Hematopoietic multipotent progenitor cell treated with erythropoietin and hydrocortisone succinate and interleukin-3 and kit ligand, for 17 days (in vitro differentiated cells): ENCODE results near the gene LIMS1.
A peak's percentile ranks its signal among the peaks of the same experiment; 100 is the strongest.
"Not testable (repeated sequence)": the region's sequence is repeated elsewhere in the genome, so short reads cannot be mapped to it uniquely, and the experiment has no call there.

Experiments used
- DNase-seq: peaks from one replicate; pipeline ENCODE4 v3.0.0-alpha.2; 2015; ENCODE audit warnings: low spot score

The LIMS1 gene

DNA sequence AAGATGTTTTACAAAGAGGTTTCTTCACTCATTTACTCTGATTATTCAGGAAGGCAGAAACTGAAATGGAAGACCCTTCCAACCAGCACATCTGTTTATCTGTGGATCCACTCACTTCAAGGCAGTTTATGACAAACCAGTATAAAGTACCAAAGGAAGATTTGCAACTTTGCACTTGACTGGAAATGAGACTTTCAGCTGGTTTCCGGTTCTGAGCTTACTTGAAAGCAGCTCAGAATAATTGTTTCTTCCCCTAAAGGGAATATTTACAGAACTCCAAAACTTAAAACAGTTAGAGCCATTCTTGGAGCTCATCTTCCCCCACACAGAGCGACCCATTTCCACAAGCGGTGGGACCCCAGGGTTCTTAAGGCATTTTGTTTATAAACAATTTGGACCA, 129.8 kb downstream of the LIMS1 start:
- DNase-seq = not testable (repeated sequence)

DNA sequence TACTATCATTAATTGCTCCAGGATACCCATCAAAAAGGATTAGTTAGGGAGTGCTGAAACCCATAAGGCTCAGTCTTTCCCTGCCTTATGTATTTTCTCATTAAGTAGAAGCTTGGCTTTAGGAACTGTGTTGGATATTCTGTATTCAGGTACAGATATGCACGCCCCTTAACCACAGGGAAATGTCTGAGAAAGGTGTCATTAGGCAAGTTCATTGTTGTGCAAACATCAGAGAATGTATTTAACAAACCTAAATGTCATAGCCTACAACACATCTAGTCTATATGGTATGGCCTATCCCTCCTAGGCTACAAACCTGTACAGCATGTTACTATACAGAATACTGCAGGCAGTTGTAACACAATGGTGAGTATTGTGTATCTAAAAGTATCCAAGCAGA, 130.7 kb downstream of the LIMS1 start:
- not testable (repeated sequence) for DNase-seq

DNA sequence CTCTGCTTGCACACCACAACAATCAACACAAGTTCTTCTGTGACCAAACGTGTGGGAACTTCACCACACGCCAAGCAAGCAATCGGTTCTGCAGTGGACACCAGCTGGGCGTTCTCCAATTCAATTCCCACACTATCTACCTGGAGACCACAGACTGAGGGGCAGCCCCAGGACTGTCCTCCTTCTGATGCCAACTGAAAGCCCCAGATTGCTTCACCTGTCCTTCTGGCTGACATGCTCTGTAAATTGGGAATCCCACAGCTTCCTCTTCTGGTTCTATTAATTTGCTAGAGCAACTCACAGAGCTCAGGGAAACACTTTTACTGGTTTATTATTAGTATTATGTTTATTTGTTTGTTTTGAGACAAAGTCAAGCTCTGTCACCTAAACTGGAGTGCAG, 131.7 kb downstream of the LIMS1 start:
- not testable (repeated sequence) for DNase-seq

DNA sequence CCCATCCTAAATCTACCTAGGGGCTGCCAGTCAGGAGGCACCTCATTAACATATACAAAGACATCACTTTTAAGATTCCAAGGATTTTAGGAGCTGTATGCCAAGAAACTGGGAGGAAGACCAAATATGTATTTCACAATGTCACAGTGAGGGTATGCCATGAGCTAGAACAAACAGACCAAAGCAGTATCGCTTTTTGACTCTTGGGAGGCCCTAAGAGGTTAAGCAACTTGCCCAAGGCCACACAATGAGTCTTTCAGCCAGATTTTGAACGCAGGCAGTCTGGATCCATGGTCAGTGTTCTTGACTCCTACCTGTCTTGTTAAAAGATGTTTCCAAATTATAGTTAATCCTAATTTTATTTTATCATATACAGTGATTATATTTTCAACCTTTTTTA, 132.9 kb downstream of the LIMS1 start:
- DNase-seq = not testable (repeated sequence)

DNA sequence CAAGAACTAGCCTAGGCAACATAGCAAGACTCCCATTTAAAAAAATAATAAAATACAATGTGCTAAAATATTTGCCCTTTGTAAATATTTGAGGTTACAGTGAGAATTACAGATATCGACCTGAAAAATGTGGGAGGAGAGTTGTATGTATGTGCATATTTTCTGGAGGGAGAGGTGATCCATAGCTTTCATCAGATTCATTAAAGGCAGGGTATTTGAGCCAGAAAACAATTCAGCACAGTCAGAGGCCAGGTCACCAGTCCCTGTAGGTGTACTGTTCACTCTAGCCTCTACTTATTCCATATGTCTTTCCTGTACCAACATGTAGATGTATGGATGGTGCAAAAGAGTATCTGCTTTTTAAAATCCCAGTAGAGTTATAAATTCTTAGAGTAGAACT, 136.0 kb downstream of the LIMS1 start:
- not testable (repeated sequence) for DNase-seq

DNA sequence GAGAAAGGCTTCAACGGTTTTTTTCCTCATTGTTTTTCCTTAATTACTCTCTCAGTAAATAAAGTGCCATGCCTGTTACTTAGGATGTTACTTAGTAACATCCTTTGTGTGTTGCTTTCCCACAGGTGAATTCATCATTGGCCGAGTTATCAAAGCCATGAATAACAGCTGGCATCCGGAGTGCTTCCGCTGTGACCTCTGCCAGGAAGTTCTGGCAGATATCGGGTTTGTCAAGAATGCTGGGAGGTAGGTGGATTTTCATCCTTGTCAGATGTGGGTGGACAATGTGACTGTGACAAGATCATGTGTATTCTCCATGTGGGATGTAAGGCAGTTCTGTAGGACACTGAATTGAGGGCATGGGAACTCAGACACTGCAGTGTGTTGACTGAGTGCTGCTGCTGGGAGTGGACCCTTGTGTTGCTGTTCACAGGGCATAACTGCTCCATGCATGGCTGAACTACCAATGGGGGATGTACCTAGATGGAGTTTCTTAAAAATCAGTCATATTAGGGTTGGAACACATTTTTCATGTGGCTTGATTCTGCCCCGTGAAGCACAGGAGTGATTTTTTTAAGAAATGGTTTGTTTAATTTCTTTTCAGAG, 138.0 kb downstream of the LIMS1 start:
- not testable (repeated sequence) for DNase-seq

DNA sequence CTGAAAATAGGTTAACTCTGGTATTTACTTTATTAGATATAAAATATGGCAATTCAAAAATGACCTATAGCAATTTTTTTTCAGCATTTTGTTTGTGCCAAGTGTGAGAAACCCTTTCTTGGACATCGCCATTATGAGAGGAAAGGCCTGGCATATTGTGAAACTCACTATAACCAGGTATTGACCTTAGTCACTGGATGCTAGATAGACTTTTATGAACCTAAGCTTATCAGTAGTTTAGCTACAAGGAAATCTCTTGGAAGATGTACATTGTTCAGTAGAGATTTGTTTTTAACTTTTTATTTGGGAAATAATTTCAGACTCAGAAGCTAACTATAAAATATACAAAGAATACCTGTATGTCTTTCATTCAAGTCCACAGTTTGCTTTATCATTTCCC, 142.3 kb downstream of the LIMS1 start:
- not testable (repeated sequence) for DNase-seq

DNA sequence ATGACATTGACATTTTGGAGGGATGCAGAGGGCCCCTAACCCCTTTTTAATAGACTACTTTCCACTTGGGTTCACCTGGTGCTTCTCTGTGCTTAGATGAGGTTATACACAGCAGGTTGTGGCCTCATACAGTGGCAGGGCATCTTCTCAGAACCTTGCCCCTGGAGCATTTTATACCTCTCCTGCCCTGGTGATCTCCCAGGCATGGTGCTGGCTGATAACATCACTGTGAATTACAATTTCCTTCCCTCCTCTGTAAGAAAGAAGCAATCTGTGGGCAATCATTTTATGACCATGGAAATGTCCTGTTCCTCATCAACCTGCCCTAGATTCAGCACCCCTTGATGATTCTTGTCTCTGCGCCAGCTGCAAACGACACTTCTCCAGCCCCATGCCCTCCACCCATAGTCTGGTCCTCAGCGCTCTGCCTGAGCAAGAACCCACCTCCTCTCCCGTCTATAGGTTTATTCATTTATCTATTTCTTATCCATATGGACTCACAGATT, 143.0 kb downstream of the LIMS1 start:
- DNase-seq = not testable (repeated sequence)

DNA sequence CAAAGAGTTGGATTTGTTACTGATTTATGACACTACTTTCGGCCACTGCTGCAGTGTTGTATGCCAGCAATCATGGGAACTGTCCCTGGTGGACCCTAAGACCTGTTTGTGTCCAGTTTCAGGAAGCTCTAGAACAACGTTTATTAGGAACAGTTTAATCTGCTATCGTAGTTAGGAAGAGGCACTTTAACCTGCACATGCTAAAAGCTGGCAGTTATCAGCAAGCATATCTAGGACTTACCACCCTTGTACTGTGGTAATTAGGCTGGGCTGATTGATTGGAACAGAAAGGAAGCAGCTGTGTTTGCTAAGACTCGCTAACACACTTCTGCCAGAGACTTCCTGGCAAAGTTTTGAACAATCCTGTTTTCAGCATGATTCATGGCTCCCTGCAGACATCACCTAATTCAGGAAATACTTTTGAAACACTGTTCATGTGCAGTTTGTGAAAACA, 144.0 kb downstream of the LIMS1 start:
- not testable (repeated sequence) for DNase-seq

DNA sequence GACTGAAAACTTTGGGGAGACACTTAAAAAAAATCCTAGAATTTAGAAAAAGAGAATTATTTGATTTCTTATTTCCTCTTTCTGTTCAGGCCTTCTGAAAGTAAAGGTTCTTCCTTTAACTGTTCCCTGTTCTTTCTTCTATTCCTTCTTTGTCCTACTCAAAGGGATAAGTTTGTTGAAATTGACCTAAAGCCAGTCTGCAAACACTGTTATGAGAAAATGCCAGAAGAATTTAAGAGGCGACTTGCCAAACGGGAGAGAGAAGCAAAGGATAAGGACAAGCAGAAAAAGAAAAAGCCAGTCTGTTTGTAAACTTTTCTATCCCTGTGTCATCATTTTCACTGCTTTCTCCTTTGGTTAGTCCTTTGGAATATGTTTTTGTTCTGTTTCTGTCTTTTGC, 146.5 kb downstream of the LIMS1 start:
- DNase-seq = not testable (repeated sequence)

DNA sequence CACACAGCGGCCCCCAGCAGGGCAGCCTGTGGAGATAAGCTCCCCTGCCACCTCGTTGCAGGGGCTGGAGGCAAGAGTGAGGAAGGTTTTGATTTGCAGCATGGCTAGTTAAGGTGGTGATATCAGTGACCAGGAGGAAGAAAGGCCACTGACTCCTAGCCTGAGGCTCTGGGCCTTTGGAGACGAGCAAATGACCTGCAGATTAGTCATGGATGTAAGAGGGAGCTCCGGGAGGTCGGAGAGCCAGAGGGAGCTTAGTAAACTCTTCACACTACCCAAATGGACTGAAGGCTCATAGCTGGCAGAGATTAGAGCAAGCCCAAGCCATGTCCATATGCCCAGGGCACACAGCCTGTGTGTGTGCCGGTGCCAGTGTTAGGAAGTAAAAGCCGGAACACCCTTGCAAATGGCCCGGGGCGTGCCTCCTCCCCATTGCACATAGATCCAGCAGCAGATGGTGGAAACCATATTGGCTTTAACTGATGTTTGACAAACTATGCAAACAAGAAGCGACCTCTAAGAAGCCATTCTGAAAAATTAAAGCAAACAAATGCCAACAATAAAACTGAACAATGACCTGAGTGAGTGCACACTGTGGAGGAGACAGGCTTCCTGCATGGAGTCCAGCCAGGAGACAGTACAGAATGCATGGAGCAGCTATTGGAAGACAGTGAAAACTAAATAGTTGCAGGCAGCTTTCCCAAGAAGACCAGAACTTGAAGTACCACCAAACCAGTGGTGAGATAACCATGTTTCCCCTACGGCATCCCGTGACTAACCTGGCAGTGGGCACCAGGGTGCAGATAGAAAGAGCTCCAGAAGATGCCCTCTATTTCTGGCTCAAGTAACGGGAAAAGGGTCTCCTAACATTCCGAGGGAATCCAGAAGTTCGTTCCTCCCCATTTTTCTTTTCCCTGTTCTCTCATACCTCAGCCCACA, 154.8 kb downstream of the LIMS1 start:
- DNase-seq = not testable (repeated sequence)

DNA sequence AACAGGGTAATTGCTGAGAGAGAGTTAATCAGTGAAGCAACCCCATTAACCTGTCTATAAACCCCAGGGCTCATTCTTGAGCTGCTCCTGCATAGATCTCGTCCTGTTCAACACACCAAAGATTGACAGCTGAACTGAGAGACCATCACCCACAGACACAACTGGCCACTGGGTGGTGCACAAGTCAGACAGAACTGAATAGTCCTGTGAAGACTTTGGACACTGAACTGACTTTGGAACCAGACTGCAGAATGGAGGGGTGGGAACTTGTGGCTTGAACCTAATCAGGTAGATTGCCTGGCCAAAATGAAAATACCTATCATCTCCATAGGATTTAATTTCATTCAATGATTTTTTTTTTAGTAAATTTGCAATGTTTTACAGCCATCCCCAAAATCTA, 155.7 kb downstream of the LIMS1 start:
- not testable (repeated sequence) for DNase-seq

DNA sequence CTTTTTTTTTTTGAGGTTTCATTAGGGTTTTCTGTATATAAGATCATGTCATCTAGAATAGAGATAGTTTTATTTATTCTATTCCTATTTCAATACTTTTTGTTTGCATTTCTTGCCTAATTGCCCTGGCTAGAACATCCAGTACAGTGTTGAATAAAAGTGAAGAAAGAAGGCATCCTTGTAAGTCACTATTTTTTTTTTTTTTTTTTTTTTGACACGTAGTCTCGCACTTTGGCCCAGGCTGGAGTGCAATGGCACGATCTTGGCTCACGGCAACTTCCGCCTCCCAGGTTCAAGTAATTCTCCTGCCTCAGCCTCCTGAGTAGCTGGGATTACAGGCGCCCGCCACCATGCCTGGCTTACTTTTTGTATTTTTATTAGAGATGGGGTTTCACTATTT, 157.2 kb downstream of the LIMS1 start:
- no peak for DNase-seq

DNA sequence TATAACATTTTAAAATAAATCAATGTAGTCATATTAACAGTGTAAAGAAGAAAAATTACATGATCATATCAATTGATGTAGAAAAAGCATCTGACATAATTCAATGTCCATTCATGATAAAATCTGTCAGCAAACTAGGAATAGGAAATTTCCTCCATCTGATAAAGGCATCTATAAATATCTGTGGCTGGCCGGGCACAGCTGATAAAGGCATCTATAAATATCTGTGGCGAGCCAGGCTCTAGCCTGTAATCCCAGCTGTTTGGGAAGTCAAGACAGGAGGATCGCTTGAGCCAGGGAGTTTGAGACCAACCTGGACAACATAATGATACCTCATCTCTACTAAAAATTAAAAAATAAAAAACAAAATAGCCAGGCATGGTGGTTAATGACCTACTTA, 166.9 kb downstream of the LIMS1 start:
- no peak for DNase-seq

DNA sequence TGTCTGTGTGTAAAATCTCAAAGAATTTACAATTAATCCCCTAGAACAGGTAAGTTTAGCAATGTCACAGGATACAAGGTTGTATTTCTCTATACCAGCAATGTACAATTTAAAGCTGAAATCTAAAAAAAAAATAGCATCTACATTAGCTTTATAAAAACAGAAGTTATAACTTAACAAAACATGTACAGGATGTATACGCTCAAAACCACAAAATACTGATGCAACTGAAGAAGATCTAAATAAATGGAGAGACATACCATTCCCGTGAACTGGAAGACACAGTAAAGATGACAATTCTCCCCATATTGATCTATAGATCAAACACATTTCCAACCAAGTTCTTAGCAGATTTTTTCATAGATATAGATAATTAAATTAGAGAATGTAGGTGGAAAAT, 167.5 kb downstream of the LIMS1 start:
- DNase-seq = no peak

DNA sequence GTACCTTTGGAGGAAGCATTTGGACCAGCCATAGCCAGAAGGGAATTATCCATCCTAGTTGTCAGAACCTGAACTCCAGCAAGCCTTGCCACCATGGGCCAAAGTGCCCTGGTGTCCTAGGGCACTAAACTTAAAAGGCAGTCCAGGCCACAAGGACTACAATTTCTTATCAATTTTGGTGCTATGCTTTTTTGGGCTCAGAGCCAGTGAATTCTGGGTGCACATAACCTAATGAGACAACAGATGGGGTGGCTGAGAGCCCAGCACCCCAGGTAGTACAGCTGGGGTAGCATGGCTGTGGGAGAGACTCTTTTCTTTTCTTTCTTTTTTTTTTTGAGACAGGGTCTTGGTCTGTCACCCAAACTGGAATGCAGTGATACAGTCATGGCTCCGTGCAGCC, 170.6 kb downstream of the LIMS1 start:
- no peak for DNase-seq

DNA sequence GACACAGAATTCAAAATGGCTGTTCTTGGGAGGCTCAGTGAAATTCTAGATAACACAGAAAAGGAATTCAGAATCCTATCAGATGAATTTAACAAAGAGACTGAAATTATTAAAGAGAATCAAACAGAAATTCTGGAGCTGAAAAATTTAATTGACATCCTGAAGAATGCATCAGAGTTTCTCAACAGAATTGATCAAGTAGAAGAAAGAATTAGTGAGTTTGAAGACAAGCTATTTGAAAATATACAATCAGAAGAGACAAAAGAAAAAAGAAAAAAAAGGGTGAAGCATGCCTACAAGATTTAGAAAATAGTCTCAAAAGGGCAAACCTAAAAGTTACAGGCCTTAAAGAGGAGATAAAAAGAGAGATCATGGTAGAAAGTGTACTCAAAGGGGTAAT, 173.0 kb downstream of the LIMS1 start:
- no peak for DNase-seq

DNA sequence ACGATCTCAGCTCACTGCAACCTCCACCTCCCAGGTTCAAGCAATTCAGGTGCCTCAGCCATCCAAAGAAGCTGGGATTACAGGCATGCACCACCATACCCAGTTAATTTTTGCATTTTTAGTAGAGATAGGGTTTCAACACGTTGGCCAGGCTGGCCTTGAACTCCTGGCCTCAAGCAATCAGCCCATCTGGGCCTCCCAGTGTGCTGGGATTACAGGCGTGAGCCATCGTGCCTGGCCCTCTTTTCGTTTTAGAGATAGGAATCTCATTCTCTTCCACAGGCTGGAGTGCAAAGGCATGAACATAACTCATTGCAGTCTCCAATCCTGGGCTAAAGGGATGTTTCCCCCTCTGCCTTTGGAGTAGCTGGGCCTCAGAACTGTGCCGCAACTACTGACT, 182.7 kb downstream of the LIMS1 start:
- not testable (repeated sequence) for DNase-seq

DNA sequence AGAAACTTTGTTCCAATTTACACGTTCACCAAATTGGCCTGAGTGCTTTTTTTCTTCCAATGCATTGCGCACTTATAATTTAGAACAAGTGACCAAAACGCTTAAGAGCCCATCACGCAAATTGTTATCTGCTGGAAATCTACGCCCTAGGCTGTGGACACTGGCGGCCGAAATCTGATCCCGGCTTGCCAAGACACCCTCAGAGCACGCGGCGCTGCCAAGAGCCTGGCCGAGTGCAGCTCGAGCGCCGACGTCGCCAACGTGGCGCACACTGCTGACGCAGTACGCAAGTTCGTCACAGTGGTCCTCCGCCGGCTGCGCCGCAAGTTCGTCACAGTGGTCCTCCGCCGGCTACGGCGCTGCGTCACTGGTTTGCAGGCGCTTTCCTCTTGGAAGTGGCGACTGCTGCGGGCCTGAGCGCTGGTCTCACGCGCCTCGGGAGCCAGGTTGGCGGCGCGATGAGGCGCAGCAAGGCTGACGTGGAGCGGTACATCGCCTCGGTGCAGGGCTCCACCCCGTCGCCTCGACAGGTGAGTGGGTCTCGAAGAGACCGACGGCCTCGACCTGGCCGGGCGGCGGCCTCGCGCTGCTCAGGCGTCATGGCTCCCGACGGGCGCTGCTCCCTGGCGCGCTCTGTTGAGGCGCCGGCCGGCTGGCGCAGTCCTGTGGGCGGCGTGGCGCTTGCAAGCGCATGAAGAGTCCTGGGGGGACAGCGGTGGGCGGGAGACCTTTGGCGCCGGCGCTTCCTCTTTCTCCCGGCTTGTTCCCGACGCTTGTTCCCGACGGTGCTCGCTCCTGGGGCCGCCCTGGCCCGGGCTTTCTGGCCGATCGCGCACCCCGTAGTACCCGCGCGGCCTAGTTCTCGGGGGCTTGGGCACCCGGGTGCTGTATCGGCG, 185.1 kb downstream of the LIMS1 start, which contains the start of gene RANBP2:
TSS of gene RANBP2 (plus strand) at position 334 of the 896 bp plus-strand sequence. CDS start at position 459, 125 bp downstream.
- peak; percentile 87 for DNase-seq

DNA sequence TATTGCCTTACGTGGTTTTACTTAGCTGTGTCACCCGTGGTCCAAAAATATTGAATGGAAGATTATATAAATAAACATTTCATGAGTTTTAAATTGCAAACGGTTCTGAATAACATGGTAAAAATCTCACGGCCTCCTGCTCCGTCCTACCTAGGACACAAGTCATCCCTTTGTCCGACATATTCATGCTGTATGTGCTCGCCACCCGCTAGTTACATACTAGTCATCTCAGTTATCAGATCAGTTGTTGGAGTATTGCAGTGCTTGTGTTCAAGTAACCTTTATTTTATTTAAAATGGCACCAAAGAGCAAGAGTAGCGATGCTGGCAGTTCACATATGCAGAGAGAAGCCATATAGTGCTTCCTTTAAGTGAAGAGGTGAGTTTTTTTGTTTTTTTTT, 191.8 kb downstream of the LIMS1 start:
- not testable (repeated sequence) for DNase-seq

DNA sequence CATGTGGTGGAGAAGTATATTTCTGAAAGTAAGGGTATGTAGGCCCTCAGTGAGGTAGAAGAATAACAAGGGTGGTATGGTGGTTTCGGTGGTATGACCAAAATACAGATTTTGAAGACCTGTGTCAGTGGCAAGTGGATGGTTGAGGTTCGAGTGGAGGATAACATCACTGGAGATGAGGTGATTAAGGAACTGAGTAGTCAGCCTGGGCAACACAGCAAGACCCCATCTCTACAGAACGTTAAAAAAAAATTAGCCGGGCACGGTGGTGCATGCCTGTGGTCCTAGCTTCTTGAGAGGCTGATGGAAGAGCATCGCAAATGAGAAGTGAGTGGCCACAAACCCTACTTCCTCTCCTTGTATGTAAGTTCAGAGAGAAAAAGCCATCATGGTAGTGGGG, 200.4 kb downstream of the LIMS1 start:
- DNase-seq = not testable (repeated sequence)
